ENCODE data around the gene RSBN1.
A peak's percentile ranks its signal among the peaks of the same experiment; 100 is the strongest.

Gene RSBN1

DNA sequence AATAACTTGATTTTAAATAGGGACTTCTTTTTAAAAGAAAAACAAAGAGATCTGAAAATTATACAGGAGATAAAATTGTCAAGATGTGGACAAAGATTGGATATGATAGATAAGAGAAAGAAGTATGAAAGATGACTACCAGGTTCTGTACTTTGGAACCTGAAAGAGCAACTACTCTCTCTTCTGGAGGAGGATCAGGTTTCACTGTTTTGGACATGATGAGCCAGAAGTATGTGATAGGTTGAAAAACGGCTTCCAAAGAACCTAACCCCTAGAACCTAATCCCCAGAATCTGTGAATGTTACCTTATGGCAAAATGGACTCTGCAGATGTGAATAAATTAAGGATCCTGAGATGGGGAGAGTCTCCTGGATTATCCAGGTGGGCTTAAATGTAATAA is 26.2 kb downstream of the RSBN1 start:
- no peaks in the 10 kb centered on the region for H3K9me3 Mint-ChIP-seq
- ATAC-seq (replicated peaks; ENCODE audit: extremely low read depth, poor library complexity, severe bottlenecking) (no peak), DNase-seq (ENCODE audit: low spot score in 2 of 2) (no peak)
- no peaks in the 10 kb centered on the region for H3K27me3 Mint-ChIP-seq
- H3K36me3 Mint-ChIP-seq (ENCODE audit: insufficient read depth) = peaks cover 6% of the 10 kb centered on the region
- H3K27ac Mint-ChIP-seq (ENCODE audit: low read depth) = peak overlapping the region; percentile 69
- no peak overlapping the region for H3K4me3 Mint-ChIP-seq
- H3K4me1 Mint-ChIP-seq = peaks cover 58% of the 10 kb centered on the region

DNA sequence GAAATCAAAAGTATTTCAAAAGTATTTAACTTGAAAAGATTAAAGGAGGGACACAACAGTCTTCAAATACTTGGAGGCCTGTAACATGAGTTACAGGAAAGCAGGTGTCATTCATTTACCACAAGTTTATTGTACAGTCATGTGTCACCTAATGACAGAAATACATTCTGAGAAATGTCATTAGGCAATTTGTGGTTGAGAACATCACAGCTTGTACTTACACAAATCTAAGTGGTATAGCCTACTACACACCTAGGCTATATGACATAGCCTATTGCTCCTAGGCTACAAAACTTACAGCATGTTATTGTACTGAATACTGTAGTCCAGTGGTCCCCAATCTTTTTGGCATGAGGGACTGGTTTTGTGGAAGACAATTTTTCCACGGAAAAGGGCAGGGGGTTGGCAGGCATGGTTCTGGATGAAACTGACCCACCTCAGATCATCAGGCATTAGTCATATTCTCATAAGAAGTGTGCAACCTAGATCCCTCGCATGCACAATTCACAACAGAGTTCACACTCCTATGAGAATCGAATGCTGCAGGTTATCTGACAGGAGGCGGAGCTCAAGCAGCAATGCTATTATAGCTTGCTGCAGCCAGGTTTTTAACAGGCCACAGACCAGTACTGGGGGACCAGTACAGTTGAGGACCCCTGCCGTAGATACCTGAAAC is 28.0 kb downstream of the RSBN1 start:
- Mint-ChIP-seq H3K4me3 (peak overlapping the region; percentile 55), H3K4me1 (peaks cover 50% of the 10 kb centered on the region), H3K9me3 (no peaks in the 10 kb centered on the region), H3K27me3 (no peaks in the 10 kb centered on the region), H3K27ac (ENCODE audit: low read depth) (no peak overlapping the region), H3K36me3 (ENCODE audit: insufficient read depth) (peaks cover 2% of the 10 kb centered on the region)
- DNase-seq (ENCODE audit: low spot score in 2 of 2) (no peak), ATAC-seq (replicated peaks; ENCODE audit: extremely low read depth, poor library complexity, severe bottlenecking) (peak; percentile 59)

DNA sequence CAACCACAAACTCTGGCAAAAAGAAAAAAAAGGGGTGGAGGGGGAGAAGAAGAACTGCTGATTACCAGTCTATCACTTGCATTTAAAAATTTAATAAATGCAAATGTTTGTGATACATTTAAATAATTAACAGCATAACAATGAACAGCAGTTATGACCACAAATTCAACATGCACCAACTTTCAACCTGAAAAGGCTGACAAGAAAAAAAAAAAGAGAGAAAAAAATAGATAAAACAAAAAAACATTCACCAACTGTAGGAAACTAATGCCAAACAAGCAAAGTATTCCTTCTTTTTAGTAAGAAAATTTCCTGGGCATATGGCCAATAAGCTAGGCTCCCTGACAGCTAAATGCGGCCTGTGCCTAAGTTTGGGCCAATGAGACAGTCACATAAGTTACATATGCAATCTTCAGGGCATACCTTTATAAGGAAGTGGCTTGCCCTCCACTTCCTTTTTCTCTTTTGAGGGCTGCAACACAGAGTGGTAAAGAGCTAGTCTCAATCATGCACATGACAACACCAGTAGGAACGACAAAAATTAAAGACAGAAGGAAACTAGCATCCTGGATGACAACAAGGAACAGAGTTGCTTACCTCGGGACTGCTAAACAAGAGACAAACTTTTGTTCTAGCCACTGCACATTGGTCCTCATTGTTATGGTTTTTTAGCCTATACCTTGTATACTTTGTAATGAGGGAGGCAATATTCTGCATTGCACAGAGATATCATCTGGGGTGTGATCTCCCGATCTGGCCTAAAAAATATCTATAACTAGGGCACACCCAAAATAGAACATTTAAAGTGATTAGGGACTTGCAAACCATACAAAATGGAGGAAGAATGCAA is 28.8 kb downstream of the RSBN1 start:
- no peak overlapping the region for H3K27ac Mint-ChIP-seq (ENCODE audit: low read depth)
- peaks cover 52% of the 10 kb centered on the region for H3K4me1 Mint-ChIP-seq
- peak overlapping the region; percentile 55 for H3K4me3 Mint-ChIP-seq
- no peaks in the 10 kb centered on the region for H3K27me3 Mint-ChIP-seq
- ATAC-seq (replicated peaks; ENCODE audit: extremely low read depth, poor library complexity, severe bottlenecking) (peak; percentile 95), DNase-seq (ENCODE audit: low spot score in 2 of 2) (peak; percentile 22 to 40)
- H3K9me3 Mint-ChIP-seq = peaks cover 4% of the 10 kb centered on the region
- H3K36me3 Mint-ChIP-seq (ENCODE audit: insufficient read depth) = peaks cover 4% of the 10 kb centered on the region

DNA sequence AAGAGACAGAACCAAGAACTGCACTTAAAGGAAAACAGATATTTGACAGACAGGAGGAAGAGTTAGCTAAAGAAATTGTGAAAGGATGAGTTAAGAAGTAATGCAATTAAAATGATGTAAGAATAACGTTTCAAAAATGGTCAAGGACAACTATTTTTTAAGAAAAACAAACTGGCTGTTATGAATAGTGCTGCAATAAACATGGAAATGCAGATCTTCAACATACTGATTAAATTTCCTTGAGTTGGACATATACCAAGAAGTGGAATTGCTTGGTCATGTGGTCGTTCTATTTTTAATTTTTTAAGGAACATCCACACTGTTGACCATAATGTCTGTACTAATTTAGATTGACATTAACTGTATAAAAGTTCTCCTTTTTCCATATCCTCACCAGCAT is 29.9 kb downstream of the RSBN1 start:
- ATAC-seq (replicated peaks; ENCODE audit: extremely low read depth, poor library complexity, severe bottlenecking) = no peak
- H3K4me3 Mint-ChIP-seq = no peak overlapping the region
- peaks cover 5% of the 10 kb centered on the region for H3K9me3 Mint-ChIP-seq
- peaks cover 7% of the 10 kb centered on the region for H3K36me3 Mint-ChIP-seq (ENCODE audit: insufficient read depth)
- no peak overlapping the region for H3K27ac Mint-ChIP-seq (ENCODE audit: low read depth)
- no peaks in the 10 kb centered on the region for H3K27me3 Mint-ChIP-seq
- peaks cover 44% of the 10 kb centered on the region for H3K4me1 Mint-ChIP-seq
- DNase-seq (ENCODE audit: low spot score in 2 of 2) = no peak

DNA sequence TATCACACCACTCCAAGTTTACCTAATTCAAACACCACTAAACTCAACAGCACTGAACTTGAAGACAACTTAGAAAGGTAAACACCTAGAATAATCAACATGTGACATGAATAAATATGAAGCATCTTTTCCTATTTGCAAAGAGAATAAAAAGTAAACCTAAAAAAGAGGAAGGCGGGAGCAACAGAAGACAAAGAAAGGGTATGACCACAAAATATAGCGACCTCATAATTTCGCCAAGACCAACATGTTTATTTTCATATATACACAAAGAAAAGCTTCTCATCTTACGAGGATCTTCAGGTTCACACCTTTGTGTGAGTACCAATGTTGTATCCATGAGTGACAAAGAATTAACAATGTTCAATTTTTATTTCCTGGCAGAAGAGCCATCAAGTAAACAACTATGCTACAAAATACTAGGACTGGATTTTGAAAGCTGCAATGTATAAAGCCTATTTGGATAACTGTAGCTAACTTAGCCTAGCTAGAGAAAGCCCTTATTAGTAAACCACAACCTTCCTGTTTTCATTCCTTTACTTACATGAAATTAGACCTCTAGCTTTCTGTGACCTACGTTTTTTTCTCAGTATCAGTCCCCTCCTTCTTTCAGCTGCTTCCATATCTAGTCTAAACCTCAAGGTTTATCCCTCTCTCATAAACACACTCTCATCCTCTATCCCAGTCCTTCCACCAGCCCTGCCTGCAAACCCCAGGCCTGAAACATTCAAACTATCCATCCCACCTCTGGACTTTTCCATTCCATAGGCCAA is 31.7 kb downstream of the RSBN1 start:
- Mint-ChIP-seq H3K36me3 (ENCODE audit: insufficient read depth) (peaks cover 19% of the 10 kb centered on the region), H3K4me1 (peaks cover 30% of the 10 kb centered on the region), H3K27ac (ENCODE audit: low read depth) (no peak overlapping the region), H3K27me3 (no peaks in the 10 kb centered on the region), H3K9me3 (peaks cover 5% of the 10 kb centered on the region), H3K4me3 (no peak overlapping the region)
- DNase-seq (ENCODE audit: low spot score in 2 of 2) (no peak), ATAC-seq (replicated peaks; ENCODE audit: extremely low read depth, poor library complexity, severe bottlenecking) (no peak)

DNA sequence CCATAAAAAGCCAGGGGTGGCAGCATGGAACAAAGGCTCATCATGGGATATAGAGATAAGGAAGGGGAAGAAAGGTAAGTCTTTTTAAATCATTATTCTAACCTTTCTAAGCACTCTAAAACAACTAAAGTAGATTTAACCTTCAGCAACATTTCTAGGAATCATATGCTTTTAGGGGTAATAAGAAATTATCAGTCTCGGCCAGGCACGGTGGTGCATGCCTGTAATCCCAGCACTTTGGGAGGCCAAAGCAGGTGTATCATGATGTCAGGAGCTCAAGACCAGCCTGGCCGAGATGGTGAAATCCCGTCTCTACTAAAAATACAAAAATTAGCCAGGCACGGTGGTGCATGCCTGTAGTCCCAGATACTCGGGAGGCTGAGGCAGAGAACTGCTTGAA is 32.7 kb downstream of the RSBN1 start:
- Mint-ChIP-seq H3K27ac (ENCODE audit: low read depth) (peak overlapping the region; percentile 62), H3K36me3 (ENCODE audit: insufficient read depth) (peaks cover 20% of the 10 kb centered on the region), H3K9me3 (peaks cover 5% of the 10 kb centered on the region), H3K4me1 (peaks cover 25% of the 10 kb centered on the region), H3K4me3 (no peak overlapping the region), H3K27me3 (no peaks in the 10 kb centered on the region)
- DNase-seq (ENCODE audit: low spot score in 2 of 2) (no peak), ATAC-seq (replicated peaks; ENCODE audit: extremely low read depth, poor library complexity, severe bottlenecking) (no peak)

DNA sequence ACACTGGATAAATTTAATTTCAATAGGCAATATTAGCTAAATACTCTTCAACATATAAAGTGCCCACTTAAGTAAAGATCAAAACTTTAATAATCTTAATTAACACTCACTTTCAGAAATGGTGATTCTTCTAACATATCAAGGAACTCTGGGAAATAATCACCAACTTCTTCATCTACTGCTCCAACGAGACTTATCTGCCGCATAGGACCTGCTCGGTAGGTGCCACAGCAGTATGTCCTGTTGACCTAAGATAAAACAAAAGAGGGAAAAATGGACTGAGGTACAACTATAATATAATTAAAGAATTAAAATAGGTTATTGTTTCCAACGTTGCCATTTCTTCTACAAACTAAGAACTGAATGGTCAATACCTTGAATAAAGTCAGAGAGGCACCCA is 34.7 kb downstream of the RSBN1 start:
- DNase-seq (ENCODE audit: low spot score in 2 of 2) (no peak), ATAC-seq (replicated peaks; ENCODE audit: extremely low read depth, poor library complexity, severe bottlenecking) (no peak)
- Mint-ChIP-seq H3K4me3 (no peak overlapping the region), H3K36me3 (ENCODE audit: insufficient read depth) (peaks cover 23% of the 10 kb centered on the region), H3K9me3 (peaks cover 5% of the 10 kb centered on the region), H3K4me1 (peaks cover 13% of the 10 kb centered on the region), H3K27ac (ENCODE audit: low read depth) (no peak overlapping the region), H3K27me3 (no peaks in the 10 kb centered on the region)

DNA sequence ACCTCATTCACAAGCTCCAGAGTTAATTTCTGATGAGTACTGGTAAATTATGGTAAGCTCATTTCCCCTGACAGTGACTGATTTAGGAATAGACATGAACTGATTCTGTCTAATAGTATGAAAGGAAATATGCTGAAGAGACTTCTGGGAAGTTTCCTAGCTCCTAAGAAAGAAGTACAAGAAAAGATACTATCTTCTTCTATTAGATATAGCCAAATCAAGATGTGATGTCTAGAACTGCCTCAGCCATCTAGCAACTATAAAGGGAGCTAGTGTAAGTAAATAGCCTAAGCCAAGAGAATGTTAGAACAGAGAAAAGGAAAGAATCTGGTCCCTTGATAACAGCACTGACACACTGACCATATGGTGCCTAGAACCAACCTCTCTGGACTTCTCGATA is 42.2 kb downstream of the RSBN1 start:
- H3K27ac Mint-ChIP-seq (ENCODE audit: low read depth) = peak overlapping the region; percentile 62
- no peaks in the 10 kb centered on the region for H3K9me3 Mint-ChIP-seq
- peaks cover 29% of the 10 kb centered on the region for H3K36me3 Mint-ChIP-seq (ENCODE audit: insufficient read depth)
- peaks cover 26% of the 10 kb centered on the region for H3K4me1 Mint-ChIP-seq
- DNase-seq (ENCODE audit: low spot score in 2 of 2) = no peak
- no peak for ATAC-seq (replicated peaks; ENCODE audit: extremely low read depth, poor library complexity, severe bottlenecking)
- no peaks in the 10 kb centered on the region for H3K27me3 Mint-ChIP-seq
- H3K4me3 Mint-ChIP-seq = no peak overlapping the region

DNA sequence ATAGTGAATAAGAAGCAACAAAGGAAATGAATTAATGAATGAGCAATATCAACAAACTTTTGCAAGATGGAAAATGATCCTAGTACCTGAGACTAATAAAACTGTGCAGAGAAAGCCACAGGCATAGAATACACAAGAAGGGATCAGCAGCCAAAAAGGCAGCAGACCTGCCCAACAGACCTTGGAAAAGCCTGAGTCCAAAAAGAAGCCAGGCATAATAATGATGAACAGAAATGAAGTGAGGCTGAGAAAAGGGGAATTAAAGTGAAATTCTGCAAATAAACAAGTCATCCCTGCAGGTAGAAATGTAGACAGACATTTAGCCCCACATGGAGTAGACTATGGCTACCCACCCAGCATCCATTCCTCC is 42.7 kb downstream of the RSBN1 start:
- H3K4me3 Mint-ChIP-seq = no peak overlapping the region
- no peaks in the 10 kb centered on the region for H3K9me3 Mint-ChIP-seq
- ATAC-seq (replicated peaks; ENCODE audit: extremely low read depth, poor library complexity, severe bottlenecking) = no peak
- no peak for DNase-seq (ENCODE audit: low spot score in 2 of 2)
- H3K36me3 Mint-ChIP-seq (ENCODE audit: insufficient read depth) = peaks cover 33% of the 10 kb centered on the region
- peaks cover 26% of the 10 kb centered on the region for H3K4me1 Mint-ChIP-seq
- H3K27ac Mint-ChIP-seq (ENCODE audit: low read depth) = peak overlapping the region; percentile 62
- H3K27me3 Mint-ChIP-seq = no peaks in the 10 kb centered on the region

DNA sequence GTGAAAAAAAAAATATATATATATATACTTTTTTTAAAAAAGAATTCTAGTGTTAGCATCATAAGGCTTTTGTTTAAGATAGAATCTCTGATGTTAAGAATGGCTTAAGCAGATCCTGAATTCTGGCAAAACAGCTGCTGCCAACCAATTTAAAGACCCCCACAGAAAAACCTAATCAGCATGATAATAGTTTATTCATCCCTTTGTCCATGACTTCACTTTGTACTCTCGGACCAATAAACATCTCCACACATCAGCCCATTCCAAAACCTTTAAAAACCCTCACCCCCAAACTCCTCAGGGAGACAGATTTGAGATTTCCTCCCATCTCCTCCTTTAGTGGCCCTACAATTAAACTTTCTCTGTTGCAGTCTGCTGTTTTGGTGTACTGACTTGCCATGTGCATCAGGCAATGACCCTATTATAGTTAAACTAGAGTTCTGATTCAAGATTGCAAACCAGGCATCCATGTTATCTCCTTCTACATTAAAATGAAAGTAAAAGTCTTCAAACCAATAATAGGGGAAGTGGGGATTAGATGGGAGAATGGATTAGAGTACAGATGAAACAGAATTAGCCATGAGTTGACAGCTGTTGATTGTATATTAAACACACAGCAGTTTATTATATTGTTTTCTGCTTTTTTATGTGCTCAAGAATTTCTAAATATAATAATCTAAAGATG is 43.2 kb downstream of the RSBN1 start:
- peaks cover 35% of the 10 kb centered on the region for H3K36me3 Mint-ChIP-seq (ENCODE audit: insufficient read depth)
- peak overlapping the region; percentile 62 for H3K27ac Mint-ChIP-seq (ENCODE audit: low read depth)
- no peaks in the 10 kb centered on the region for H3K9me3 Mint-ChIP-seq
- no peak for DNase-seq (ENCODE audit: low spot score in 2 of 2)
- no peak overlapping the region for H3K4me3 Mint-ChIP-seq
- H3K27me3 Mint-ChIP-seq = no peaks in the 10 kb centered on the region
- no peak for ATAC-seq (replicated peaks; ENCODE audit: extremely low read depth, poor library complexity, severe bottlenecking)
- peaks cover 26% of the 10 kb centered on the region for H3K4me1 Mint-ChIP-seq

DNA sequence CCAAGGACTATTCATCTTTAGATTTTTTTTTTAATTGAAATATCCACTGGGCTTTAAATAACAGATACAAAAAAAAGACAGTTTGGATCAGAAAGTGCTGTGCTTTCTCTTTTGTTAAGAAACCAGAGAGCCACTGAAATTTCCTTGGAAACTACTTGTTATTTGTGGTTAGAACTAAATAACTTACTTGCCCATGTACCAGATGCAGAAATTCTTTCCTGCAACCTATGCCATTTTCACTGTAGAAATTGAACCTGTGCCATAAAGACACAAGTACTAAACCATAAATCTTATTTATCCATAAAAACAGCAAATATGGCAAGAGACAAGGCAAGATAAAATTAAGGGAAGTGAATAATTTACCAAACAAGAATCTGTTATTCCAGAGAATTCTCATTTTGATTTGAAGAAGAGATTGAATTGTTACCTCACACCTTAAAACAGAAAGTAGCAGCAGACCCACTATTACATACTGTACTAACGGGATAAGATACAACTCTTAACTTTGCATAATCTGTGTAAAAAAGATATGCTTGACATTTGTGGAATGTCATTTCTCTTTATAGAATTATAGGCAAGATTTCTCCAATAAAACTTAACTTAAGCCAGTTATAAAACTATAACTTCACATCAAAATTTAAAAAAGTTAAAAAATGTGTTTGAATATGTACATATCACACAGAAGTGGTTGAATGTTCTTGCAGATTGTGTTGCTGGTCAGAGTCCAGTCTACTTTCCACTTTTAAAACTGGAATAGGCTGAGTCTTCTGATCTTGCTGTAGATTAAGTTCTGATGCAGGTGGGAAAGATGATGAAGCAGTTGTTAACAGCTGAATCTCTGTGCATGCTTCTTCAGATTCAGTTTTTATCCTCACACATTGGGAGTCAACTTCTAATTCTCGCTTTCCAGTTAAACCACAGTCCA is 46.7 kb downstream of the RSBN1 start:
- peaks cover 30% of the 10 kb centered on the region for H3K36me3 Mint-ChIP-seq (ENCODE audit: insufficient read depth)
- no peak overlapping the region for H3K27ac Mint-ChIP-seq (ENCODE audit: low read depth)
- H3K27me3 Mint-ChIP-seq = no peaks in the 10 kb centered on the region
- peaks cover 16% of the 10 kb centered on the region for H3K4me1 Mint-ChIP-seq
- no peaks in the 10 kb centered on the region for H3K9me3 Mint-ChIP-seq
- H3K4me3 Mint-ChIP-seq = no peak overlapping the region
- ATAC-seq (replicated peaks; ENCODE audit: extremely low read depth, poor library complexity, severe bottlenecking) (no peak), DNase-seq (ENCODE audit: low spot score in 2 of 2) (no peak)

Measured in central memory CD8-positive, alpha-beta T cell (primary cell).